Activated CD8-positive, alpha-beta T cell treated with anti-CD3 and anti-CD28 coated beads for 36 hours (primary cell): ENCODE measurements around the gene LRP1. TPM values are rescaled to one million over a fixed set of nuclear protein-coding genes. Genes with fewer than 3 reads are reported as not detected.

ENCODE experiments used
- ATAC-seq: fragments of 200-7000 bp; cut with Tn5 transposase; one replicate; pipeline ENCODE4 v1.10.0; 2021; ENCODE audit warnings: mild to moderate bottlenecking, moderate library complexity
- CTCF ChIA-PET: fragments of 350-600 bp; sonication (Branson Sonifier 250); formaldehyde crosslinking; loops from one replicate; lab custom pipeline; 2021; ENCODE audit warnings: antibody characterized with exemption; lab: Charles Lee
- POLR2A ChIA-PET: fragments of 350-600 bp; sonication (Branson Sonifier 250); formaldehyde crosslinking; loops from one replicate; lab custom pipeline; 2021; ENCODE audit warnings: antibody characterized with exemption; lab: Charles Lee
- DNase-seq: peaks from one replicate; pipeline ENCODE4 v3.0.0-alpha.2; 2020
- H3K27ac Mint-ChIP-seq: one replicate; pipeline ENCODE4 v1.8.0; 2021; ENCODE audit warnings: mild to moderate bottlenecking, mixed read lengths
- H3K27me3 Mint-ChIP-seq: one replicate; pipeline ENCODE4 v1.8.0; 2021; ENCODE audit warnings: mixed read lengths
- H3K36me3 Mint-ChIP-seq: one replicate; pipeline ENCODE4 v1.8.0; 2021; ENCODE audit warnings: low read depth, mixed read lengths
- H3K4me1 Mint-ChIP-seq: one replicate; pipeline ENCODE4 v1.8.0; 2021; ENCODE audit warnings: low read depth, mixed read lengths
- H3K4me3 Mint-ChIP-seq: one replicate; pipeline ENCODE4 v1.8.0; 2021; ENCODE audit warnings: mild to moderate bottlenecking, moderate library complexity, mixed read lengths
- H3K9me3 Mint-ChIP-seq: one replicate; pipeline ENCODE4 v1.8.0; 2021; ENCODE audit warnings: mixed read lengths
- intact Hi-C: fragments of 100-400 bp; cut with micrococcal nuclease; formaldehyde crosslinking; loops from one replicate; pipeline ENCODE4 v1.10.0; 2022
- total RNA-seq, 2 experiments: library from RNA; stranded (reverse); gene quantifications; one replicate each; pipeline ENCODE4 v1.2.3, GENCODE V29; 2021
- TF ChIP-seq, protein P1 (sequence below): fragments of 200-600 bp; IDR thresholded peaks from one replicate; pipeline ENCODE4 v1.8.0; 2022; ENCODE audit warnings: antibody characterized with exemption, mild to moderate bottlenecking

The LRP1 gene
- total RNA-seq, 2 experiments from 2014 or later, result 1.5 to 1.9 TPM

DNA sequence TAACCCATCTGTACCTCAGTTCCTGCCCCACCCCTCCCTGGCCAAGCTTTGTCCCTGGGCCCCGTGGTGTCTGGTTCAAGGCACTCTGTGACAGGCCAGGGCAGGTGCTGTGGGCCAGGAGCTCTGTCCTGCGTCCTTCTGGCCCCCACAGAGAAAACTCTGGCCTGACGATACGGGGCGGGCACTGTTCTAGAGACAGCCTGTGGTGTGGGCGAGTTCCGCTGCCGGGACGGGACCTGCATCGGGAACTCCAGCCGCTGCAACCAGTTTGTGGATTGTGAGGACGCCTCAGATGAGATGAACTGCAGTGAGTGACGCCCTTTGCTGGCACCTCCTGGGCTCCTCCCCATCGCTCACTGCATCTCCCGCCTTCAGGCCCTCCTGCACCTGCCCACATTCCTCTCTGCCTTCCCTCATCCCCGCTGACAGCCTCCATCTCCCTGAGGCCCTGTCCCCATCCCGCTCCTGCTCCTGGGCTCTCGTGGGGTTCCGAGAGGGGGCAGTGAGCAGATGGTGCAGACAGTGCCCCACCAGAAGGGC is 65.5 kb downstream of the LRP1 start:
- ChIA-PET CTCF (interaction anchor here (0.9 kb wide), 1 partner anchor 20 kb away, joined by 3 read pairs; no protein-coding TSS in a partner anchor), POLR2A (no interaction called here)
- H3K27ac Mint-ChIP-seq, result no peak overlapping the region
- H3K36me3 Mint-ChIP-seq, result no peaks in the 10 kb centered on the region
- ATAC-seq, result no peak
- no peak for DNase-seq
- intact Hi-C loops, result no loop called here
- no peaks in the 10 kb centered on the region for H3K9me3 Mint-ChIP-seq
- TF ChIP-seq, protein P1, sequence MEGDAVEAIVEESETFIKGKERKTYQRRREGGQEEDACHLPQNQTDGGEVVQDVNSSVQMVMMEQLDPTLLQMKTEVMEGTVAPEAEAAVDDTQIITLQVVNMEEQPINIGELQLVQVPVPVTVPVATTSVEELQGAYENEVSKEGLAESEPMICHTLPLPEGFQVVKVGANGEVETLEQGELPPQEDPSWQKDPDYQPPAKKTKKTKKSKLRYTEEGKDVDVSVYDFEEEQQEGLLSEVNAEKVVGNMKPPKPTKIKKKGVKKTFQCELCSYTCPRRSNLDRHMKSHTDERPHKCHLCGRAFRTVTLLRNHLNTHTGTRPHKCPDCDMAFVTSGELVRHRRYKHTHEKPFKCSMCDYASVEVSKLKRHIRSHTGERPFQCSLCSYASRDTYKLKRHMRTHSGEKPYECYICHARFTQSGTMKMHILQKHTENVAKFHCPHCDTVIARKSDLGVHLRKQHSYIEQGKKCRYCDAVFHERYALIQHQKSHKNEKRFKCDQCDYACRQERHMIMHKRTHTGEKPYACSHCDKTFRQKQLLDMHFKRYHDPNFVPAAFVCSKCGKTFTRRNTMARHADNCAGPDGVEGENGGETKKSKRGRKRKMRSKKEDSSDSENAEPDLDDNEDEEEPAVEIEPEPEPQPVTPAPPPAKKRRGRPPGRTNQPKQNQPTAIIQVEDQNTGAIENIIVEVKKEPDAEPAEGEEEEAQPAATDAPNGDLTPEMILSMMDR, result no peak
- no peaks in the 10 kb centered on the region for H3K27me3 Mint-ChIP-seq
- H3K4me3 Mint-ChIP-seq, result no peak overlapping the region
- no peaks in the 10 kb centered on the region for H3K4me1 Mint-ChIP-seq

DNA sequence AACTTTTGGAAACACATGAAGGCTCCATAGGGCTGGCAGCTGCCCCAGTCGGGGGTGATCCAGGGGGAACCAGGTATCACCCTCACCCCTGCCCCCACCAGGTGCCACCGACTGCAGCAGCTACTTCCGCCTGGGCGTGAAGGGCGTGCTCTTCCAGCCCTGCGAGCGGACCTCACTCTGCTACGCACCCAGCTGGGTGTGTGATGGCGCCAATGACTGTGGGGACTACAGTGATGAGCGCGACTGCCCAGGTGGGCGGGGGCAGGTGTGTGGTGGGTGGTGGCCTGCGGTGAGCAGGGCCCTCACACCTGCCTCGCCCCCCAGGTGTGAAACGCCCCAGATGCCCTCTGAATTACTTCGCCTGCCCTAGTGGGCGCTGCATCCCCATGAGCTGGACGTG is 66.0 kb downstream of the LRP1 start:
- Mint-ChIP-seq H3K27ac (no peak overlapping the region), H3K27me3 (no peaks in the 10 kb centered on the region), H3K9me3 (no peaks in the 10 kb centered on the region), H3K4me1 (no peaks in the 10 kb centered on the region), H3K4me3 (no peak overlapping the region), H3K36me3 (no peaks in the 10 kb centered on the region)
- TF ChIP-seq, protein P1, result no peak
- DNase-seq, result no peak
- ATAC-seq, result no peak
- ChIA-PET POLR2A (no interaction called here), CTCF (no interaction called here)
- intact Hi-C loops, result no loop called here

DNA sequence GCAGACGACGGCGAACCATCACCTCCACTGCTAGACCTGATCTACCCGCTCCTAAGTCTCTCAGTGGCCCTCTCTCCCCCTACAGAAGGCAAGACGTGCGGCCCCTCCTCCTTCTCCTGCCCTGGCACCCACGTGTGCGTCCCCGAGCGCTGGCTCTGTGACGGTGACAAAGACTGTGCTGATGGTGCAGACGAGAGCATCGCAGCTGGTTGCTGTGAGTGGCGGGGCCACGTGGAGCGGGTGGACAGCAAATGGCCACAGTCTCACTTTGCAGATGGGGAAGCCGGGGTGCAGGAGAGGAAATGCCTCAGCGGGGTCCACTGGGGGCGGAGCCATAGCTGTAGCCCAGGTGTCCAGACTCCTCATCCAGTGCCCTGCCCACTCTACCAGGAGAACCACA is 66.9 kb downstream of the LRP1 start:
- intact Hi-C loops, result no loop called here
- Mint-ChIP-seq H3K4me1 (no peaks in the 10 kb centered on the region), H3K36me3 (no peaks in the 10 kb centered on the region), H3K4me3 (no peak overlapping the region), H3K27me3 (no peaks in the 10 kb centered on the region), H3K27ac (no peak overlapping the region), H3K9me3 (no peaks in the 10 kb centered on the region)
- CTCF ChIA-PET, result no interaction called here
- TF ChIP-seq, protein P1, result no peak
- POLR2A ChIA-PET, result interaction anchor here (0.7 kb wide), 1 partner anchor 72 kb away, joined by 3 read pairs; no protein-coding TSS in a partner anchor
- DNase-seq (no peak), ATAC-seq (no peak)

DNA sequence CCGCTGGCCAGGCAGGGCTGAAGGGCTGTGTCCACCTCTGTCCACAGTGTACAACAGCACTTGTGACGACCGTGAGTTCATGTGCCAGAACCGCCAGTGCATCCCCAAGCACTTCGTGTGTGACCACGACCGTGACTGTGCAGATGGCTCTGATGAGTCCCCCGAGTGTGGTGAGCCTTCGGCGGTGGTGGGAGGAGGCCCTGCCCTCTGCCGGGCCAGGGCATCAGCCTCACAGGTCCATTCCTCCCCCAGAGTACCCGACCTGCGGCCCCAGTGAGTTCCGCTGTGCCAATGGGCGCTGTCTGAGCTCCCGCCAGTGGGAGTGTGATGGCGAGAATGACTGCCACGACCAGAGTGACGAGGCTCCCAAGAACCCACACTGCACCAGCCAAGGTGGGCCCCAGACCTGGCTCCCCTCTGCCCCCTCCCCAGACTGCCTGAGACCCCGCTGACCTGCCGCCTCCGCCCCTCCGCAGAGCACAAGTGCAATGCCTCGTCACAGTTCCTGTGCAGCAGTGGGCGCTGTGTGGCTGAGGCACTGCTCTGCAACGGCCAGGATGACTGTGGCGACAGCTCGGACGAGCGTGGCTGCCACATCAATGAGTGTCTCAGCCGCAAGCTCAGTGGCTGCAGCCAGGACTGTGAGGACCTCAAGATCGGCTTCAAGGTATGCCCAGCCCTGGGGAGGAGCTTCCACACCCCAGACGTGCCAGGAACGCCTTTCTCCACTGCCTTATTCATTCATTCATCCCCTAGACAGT is 67.5 kb downstream of the LRP1 start:
- intact Hi-C loops, result no loop called here
- H3K9me3 Mint-ChIP-seq, result no peaks in the 10 kb centered on the region
- no peaks in the 10 kb centered on the region for H3K4me1 Mint-ChIP-seq
- TF ChIP-seq, protein P1, result no peak
- ATAC-seq (peak; percentile 19), DNase-seq (no peak)
- ChIA-PET CTCF (interaction anchor here (1.0 to 1.5 kb wide), 5 partner anchors 10 to 72 kb away, joined by 3 to 4 read pairs (median 3); no protein-coding TSS in a partner anchor), POLR2A (interaction anchor here (0.7 to 1.3 kb wide), 2 partner anchors 8 to 71 kb away, joined by 3 read pairs; no protein-coding TSS in a partner anchor)
- H3K36me3 Mint-ChIP-seq, result no peaks in the 10 kb centered on the region
- H3K27me3 Mint-ChIP-seq, result no peaks in the 10 kb centered on the region
- H3K4me3 Mint-ChIP-seq, result no peak overlapping the region
- no peak overlapping the region for H3K27ac Mint-ChIP-seq

- TF ChIP-seq, protein P1, result no peak
- DNase-seq (no peak), ATAC-seq (no peak)
- intact Hi-C loops, result no loop called here
- no peak overlapping the region for H3K4me3 Mint-ChIP-seq
- no peaks in the 10 kb centered on the region for H3K27me3 Mint-ChIP-seq
- POLR2A ChIA-PET, result interaction anchor here (1.3 kb wide), 1 partner anchor 9 kb away, joined by 3 read pairs; no protein-coding TSS in a partner anchor
- H3K4me1 Mint-ChIP-seq, result no peaks in the 10 kb centered on the region
- H3K27ac Mint-ChIP-seq, result no peak overlapping the region
- no peaks in the 10 kb centered on the region for H3K9me3 Mint-ChIP-seq
- CTCF ChIA-PET, result interaction anchor here (1.0 to 1.5 kb wide), 5 partner anchors 10 to 72 kb away, joined by 3 to 4 read pairs (median 3); no protein-coding TSS in a partner anchor
- H3K36me3 Mint-ChIP-seq, result no peaks in the 10 kb centered on the region
Measured at GRCh38 chr12:57196439-57196838, 68.2 kb downstream of the LRP1 start.
